GM13977 (cell line): Measurements from ENCODE around the gene GMDS.

Experiments used
- DNase-seq: peaks from one replicate; pipeline ENCODE4 v3.0.0; 2012; ENCODE audit warnings: low spot score
- CTCF ChIP-seq: IDR thresholded peaks from 2 replicates; pipeline ENCODE4 v1.5.1; 2012; ENCODE audit warnings: mild to moderate bottlenecking, control low read depth; ENCODE audit not compliant: insufficient read depth; ENCODE audit errors: extremely low read depth, missing control alignments
- in situ Hi-C: fragments of 300-500 bp; cut with MboI; formaldehyde crosslinking; loops from one replicate; pipeline ENCODE4 v1.12.0; 2022; ENCODE audit warnings: low sequenced_read_pairs, low pct_unique_long_range_greater_than_20kb, mixed read lengths, inconsistent platforms; ENCODE audit not compliant: unreplicated experiment

Gene GMDS

DNA sequence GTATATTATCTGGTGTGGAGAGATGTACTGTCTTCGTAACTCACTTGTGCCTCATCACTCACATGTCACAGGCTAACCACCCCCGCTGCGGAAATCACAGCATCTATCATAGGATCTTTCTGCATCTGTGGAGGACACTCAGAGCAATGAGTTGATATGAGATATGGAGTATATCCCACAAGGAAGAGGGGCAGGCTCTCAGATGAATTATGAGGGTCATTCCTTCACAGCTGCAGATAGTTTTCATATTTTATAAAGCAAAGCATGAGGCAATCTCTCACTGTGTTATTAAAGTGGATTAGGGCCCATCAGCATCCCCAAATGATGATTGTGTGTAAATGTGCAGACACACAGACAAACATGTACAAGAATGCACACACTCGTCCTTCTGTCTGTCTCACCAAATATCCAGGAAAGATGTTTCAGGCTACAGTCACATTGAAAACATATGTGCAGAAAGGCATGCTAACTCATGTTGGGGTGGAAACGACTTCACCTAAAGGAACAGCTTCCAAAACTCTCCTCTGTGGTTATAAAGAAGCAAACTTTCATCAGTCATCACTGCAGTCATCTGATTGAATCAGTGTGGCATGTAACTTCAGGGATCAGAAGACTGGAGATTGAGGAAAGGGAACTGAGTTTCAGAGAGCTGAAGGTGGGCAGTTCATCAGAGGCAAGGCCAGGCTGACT is 471.0 kb downstream of the GMDS start:
- in situ Hi-C loops, result no loop called here
- no peak for TF ChIP-seq CTCF

GRCh38 chr6:1773700-1774099 is 471.7 kb downstream of the GMDS start:
- no peak for DNase-seq
- no peak for TF ChIP-seq CTCF
- in situ Hi-C loops, result no loop called here

More for the DNA sequence above, 471.0 kb downstream of the GMDS start:
- DNase-seq, result no peak

DNA sequence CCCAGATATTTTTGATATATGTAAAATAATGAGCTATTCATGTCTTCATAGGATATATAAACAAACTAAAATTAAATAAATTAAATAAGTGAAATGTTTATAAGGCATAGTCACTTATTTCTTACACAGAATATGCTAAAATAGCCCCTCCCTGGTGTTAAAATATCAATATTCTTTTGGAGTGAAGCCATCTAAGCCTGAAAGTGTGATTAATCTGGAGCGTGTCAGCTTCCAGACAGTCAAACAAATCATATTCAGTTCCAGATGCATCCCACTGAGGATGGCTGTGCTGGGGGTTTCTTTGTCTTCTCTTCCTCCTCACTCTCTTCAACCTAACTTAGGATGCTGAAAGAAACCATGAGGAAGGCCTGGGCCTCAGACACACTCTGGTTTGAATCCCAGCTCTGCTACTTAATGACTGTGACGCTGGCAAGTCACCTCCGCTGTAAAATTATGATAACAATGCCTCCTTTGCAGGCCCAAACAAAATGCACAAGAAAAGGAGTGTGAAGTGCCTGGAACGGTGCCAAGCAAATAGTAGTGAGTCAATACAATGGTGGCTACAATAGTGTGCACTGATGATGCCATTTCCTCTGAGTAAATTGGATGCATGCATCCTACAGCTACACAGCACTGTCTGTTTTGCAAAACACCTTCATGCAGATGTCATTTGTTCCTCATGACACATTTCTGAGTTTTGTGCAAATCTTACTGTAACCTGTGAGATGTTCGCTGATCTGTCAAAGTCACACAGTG is 474.3 kb downstream of the GMDS start:
- TF ChIP-seq CTCF, result no peak
- DNase-seq, result no peak
- in situ Hi-C loops, result no loop called here

GRCh38 chr6:1770435-1770843 is 475.0 kb downstream of the GMDS start:
- in situ Hi-C loops, result no loop called here
- DNase-seq, result no peak
- TF ChIP-seq CTCF, result no peak

GRCh38 chr6:1767481-1768246 is 477.7 kb downstream of the GMDS start:
- no peak for DNase-seq
- in situ Hi-C loops, result no loop called here
- TF ChIP-seq CTCF, result no peak

DNA sequence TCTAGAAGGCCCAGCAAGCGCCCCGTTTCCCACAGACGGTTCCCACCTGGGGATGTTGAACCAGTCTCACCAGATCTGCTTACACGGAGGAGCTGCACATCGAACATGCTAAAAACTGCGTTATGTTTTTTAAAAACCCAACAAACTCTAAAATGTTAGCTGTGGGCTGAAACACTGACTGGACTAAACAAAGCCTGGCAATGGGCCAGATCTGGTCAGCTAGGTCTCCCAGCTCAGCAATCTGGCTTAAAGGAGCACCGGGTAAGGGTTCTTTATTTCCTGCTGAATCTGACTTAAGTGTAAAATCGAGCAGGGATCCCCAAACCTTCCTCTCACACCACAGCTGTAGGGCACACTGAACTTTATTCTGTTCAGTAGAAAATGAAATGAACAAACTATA is 478.8 kb downstream of the GMDS start:
- no peak for TF ChIP-seq CTCF
- in situ Hi-C loops, result no loop called here
- no peak for DNase-seq
